HL-60 (cell line): ENCODE measurements around the gene SMIM38.

Experiments
- DNase-seq, 2 experiments: peaks; one replicate each; pipeline ENCODE4 v3.0.0-alpha.2; 2010 to 2020; ENCODE audit warnings: low read depth in 1 of 2, low spot score in 1 of 2
- H3K27ac ChIP-seq: fragments of 250-450 bp; sonication (Bioruptor Pico); replicated peaks from 2 replicates; pipeline ENCODE4 v1.5.1; 2020; ENCODE audit warnings: mild to moderate bottlenecking, moderate library complexity
- H3K27me3 ChIP-seq: fragments of 250-450 bp; sonication (Bioruptor Pico); 2 replicates; pipeline ENCODE4 v1.5.1; 2021; ENCODE audit warnings: mild to moderate bottlenecking, moderate library complexity; ENCODE audit not compliant: insufficient read depth, poor library complexity, severe bottlenecking
- H3K4me3 ChIP-seq: replicated peaks from 2 replicates; pipeline ENCODE4 v1.5.1; 2011; ENCODE audit warnings: mild to moderate bottlenecking, control low read depth, low read length; ENCODE audit not compliant: insufficient read depth
- GABPA ChIP-seq: IDR thresholded peaks from 2 replicates; pipeline ENCODE4 v1.6.1; 2012; ENCODE audit warnings: low read depth
- POLR2AphosphoS5 ChIP-seq: IDR thresholded peaks from 2 replicates; pipeline ENCODE4 v1.6.1; 2012; ENCODE audit warnings: low read depth
- REST ChIP-seq: IDR thresholded peaks from 2 replicates; pipeline ENCODE4 v1.6.1; 2012; ENCODE audit warnings: low read depth; ENCODE audit not compliant: insufficient replicate concordance
- SPI1 ChIP-seq: IDR thresholded peaks from 2 replicates; pipeline ENCODE4 v1.6.1; 2012; ENCODE audit warnings: low read depth, mild to moderate bottlenecking, borderline replicate concordance
- TF ChIP-seq, protein P1 (sequence below): IDR thresholded peaks from one replicate; pipeline ENCODE4 v1.5.1; 2011; ENCODE audit warnings: low read length, control low read depth, inconsistent platforms; ENCODE audit not compliant: insufficient read depth

The SMIM38 gene

DNA sequence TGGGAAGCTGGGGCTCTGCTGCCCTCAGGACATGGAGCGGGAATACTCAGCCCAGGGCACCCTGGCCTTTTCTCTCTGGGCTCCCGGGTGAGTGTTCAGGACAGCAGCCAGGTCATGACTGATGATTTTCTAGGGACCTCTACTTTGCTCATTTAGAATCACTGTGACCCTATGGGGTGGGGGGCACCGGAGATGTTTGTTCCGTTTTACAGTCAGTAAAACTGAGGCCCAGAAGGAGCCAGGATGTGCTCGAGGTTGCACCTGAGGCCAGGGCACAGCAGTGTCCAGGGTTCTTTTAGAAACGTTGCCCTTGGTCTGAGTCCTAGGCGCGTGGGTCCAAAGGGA is 48.1 kb downstream of the SMIM38 start:
- H3K4me3 ChIP-seq = no peak overlapping the region
- TF ChIP-seq SPI1 (no peak), REST (no peak), GABPA (no peak), POLR2AphosphoS5 (no peak)
- TF ChIP-seq, protein P1, sequence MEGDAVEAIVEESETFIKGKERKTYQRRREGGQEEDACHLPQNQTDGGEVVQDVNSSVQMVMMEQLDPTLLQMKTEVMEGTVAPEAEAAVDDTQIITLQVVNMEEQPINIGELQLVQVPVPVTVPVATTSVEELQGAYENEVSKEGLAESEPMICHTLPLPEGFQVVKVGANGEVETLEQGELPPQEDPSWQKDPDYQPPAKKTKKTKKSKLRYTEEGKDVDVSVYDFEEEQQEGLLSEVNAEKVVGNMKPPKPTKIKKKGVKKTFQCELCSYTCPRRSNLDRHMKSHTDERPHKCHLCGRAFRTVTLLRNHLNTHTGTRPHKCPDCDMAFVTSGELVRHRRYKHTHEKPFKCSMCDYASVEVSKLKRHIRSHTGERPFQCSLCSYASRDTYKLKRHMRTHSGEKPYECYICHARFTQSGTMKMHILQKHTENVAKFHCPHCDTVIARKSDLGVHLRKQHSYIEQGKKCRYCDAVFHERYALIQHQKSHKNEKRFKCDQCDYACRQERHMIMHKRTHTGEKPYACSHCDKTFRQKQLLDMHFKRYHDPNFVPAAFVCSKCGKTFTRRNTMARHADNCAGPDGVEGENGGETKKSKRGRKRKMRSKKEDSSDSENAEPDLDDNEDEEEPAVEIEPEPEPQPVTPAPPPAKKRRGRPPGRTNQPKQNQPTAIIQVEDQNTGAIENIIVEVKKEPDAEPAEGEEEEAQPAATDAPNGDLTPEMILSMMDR = no peak
- H3K27ac ChIP-seq = no peak overlapping the region
- DNase-seq = no peak
- H3K27me3 ChIP-seq = no peaks in the 10 kb centered on the region

DNA sequence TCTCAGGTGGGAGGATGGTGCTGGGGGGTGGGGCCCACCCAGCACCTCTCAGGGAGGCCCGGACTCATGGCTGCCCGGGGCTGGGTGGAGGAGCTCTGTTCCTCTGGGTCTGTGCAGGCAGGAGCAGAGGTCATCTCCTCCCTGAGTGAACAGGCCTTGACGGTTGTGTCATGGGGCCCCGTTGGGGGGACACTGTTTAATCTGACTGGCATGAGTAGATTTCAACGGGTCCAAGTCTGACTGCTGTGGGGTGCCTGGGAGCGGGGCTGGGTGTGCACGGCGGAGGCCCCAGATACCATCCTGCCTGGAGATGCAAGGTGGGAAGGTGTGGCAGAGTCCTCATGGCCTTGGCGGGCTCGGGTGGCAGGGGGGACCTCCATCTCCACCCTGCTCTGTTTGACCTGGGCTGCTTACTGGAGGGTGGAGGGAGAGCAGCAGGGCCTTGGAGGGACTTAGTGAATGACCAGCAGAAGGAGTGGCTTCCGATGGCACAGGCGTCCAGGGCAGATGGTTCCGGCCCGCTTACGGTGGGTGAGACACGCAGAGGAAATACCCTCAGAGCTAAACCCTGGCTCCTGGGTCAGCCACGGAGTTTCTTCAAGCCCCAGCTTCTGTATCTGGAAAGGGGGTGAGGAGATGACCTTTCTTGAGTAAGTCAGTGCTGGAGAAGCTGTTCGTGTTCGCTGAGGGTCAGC is 48.7 kb downstream of the SMIM38 start:
- Histone ChIP-seq H3K27ac (no peak overlapping the region), H3K4me3 (no peak overlapping the region), H3K27me3 (no peaks in the 10 kb centered on the region)
- DNase-seq = no peak
- TF ChIP-seq GABPA (no peak), REST (no peak), POLR2AphosphoS5 (no peak), SPI1 (no peak)
- TF ChIP-seq, protein P1 = no peak

DNA sequence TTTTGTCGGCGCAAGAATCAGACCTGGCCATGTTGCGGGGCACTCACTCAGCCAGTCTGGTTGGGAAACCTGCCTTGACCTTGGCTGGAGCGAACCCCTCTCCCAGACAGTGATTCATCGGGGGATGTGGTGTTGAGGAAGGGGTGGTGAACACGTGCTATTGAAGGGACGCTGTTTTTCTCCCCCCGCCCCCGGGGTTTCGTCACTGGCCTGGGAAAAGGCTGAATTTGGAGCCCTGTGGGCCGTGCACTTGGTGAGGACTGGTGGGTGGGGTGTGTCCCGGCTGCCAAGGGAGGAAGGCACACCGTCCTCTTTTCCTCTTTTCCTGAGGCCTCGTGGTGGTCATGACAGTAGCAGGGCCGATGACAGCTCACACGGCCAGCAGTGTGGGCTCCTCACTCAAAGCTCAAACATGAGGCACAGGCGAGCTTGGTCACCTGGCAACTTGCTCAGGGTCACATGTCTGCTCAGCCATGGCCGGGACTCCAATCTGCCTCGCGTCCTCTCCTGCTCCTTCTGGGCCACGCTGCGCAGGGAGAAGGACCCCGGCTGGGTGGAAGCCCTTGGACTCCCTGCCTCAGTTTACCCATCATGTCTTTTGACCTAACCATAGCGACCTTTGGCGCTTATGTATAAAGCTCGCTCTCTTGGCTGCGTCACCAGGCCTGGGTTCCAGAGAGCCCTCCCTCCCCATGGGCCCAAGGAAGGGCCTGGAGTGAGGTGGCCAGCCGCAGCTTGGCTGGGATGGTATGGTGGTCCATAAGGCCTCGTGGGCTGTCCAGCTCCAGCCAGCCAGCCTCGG is 49.4 kb downstream of the SMIM38 start:
- Histone ChIP-seq H3K4me3 (no peak overlapping the region), H3K27ac (no peak overlapping the region), H3K27me3 (no peaks in the 10 kb centered on the region)
- no peak for DNase-seq
- TF ChIP-seq REST (no peak), POLR2AphosphoS5 (no peak), GABPA (no peak)
